ENCODE results near the gene PLIN5. TPM values are rescaled to one million over a fixed set of nuclear protein-coding genes. Genes with fewer than 3 reads are reported as not detected.

Gene PLIN5
- total RNA-seq, 1 donor: not detected

DNA sequence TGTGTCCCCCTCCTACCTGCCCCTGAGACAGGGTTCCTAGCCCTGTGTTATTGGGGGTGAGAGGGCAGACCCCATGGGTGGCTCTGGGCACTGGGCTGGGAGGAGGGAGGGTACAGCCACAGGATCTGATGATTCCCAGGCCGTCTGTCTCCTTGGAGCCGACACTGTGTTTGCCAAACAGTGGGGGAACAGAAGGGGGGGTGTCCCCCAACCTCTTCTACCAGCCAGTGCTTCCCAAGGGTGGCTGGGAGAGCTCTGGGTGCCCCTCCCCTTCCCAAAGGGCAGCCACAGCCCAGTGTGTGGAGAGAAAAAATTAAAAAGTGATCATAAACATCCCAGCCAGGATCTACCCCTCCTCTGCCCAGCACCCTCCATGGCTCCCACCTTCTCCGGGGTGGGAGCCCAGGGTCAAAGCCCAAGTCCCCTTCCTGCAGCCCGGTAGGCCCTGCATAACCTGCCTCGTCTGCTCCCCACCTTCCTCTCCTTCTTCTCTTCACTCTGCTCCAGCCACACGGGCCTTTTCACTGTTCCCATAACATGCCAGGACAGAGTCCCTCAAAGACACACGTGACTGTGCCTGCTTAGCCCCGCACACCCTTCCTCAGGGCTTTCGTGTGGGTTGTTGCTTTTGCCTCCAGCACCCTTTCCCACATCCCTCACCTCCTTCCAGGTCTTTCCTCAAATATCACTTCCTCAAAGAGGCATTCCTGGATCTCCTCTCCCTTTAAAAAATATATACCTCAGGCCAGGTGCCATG, 15.3 kb downstream of the PLIN5 start:
- no peak for TF ChIP-seq CTCF (IDR thresholded peaks at IDR 0.05; ENCODE audit: insufficient read depth, low read length)
- no peak for DNase-seq (ENCODE audit: low read depth)
- H3K4me3 ChIP-seq (ENCODE audit: low read depth, low read length): no peak overlapping the region

DNA sequence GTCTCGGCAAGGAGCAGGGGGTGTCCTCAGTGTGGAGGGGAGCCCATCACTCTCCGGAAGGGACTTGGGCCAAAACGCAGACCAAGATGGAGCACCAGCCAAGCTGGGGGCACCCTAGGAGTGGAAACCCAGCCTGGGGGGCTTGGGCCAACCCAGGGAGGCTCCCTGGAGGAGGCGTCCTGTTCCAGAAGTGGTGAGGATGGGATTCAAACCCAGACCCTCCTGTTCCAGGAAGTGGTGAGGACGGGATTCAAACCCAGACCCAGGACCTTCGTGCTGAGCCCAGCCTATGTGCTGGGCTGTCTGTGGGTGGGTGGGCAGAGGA, 15.9 kb downstream of the PLIN5 start:
- H3K4me3 ChIP-seq (ENCODE audit: low read depth, low read length): no peak overlapping the region
- no peak for DNase-seq (ENCODE audit: low read depth)
- no peak for TF ChIP-seq CTCF (IDR thresholded peaks at IDR 0.05; ENCODE audit: insufficient read depth, low read length)

DNA sequence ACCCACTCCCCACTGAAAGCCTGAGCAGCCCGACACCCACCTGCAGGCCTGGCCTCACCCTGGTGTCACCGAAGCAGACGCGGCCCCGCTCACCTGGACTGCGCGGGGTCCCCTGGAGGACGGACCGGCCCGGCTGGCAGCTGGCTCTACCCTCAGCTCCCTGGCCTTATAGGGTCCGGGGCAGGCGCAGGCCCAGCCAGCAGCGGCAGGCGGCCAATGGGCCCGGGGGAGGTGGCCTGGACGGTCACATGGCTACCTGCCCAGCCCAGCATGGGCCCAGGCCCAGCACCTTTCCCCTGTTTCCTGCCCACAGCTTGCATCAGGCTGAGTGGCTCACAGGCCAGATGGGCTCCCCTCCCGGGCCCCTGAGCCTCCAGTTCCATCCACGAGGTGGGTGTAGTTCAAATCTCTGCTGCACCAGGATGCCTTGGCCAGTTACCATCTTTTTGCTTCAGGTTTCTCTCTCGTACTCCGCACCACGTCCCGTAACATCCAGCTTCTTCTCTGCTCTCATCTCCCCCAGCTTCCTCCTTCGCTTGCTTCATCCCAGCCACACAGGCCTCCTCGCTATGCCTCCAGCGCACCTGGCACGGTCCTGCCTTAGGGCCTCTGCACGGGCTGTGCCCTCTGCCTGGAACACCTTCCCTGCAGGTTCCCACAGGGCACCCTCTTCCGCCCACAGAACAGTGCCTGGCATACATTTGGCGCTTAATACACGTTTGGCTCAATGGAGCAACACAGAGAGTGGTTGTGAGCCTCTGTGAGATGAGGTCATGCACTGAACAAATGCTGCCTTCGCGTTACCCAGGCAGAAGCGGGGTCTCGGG, 16.5 kb downstream of the PLIN5 start, which contains the start of gene PLIN4:
Gene PLIN4 (minus strand): TSS at position 142 of the 827 bp plus-strand sequence. CDS start 214 bp downstream, outside the sequence.
- DNase-seq (ENCODE audit: low read depth): peak; percentile 78
- H3K4me3 ChIP-seq (ENCODE audit: low read depth, low read length): no peak within 1 kb of the TSS
- TF ChIP-seq CTCF (IDR thresholded peaks at IDR 0.05; ENCODE audit: insufficient read depth, low read length): no peak

- DNase-seq (ENCODE audit: low read depth): no peak
- no peak overlapping the region for H3K4me3 ChIP-seq (ENCODE audit: low read depth, low read length)
- TF ChIP-seq CTCF (IDR thresholded peaks at IDR 0.05; ENCODE audit: insufficient read depth, low read length): no peak
Observed at GRCh38 chr19:4517451-4518057, 17.5 kb downstream of the PLIN5 start.

GRCh38 chr19:4516939-4517300, 18.1 kb downstream of the PLIN5 start:
- no peak overlapping the region for H3K4me3 ChIP-seq (ENCODE audit: low read depth, low read length)
- DNase-seq (ENCODE audit: low read depth): no peak
- no peak for TF ChIP-seq CTCF (IDR thresholded peaks at IDR 0.05; ENCODE audit: insufficient read depth, low read length)

- no peak for DNase-seq (ENCODE audit: low read depth)
- H3K4me3 ChIP-seq (ENCODE audit: low read depth, low read length): no peak overlapping the region
- no peak for TF ChIP-seq CTCF (IDR thresholded peaks at IDR 0.05; ENCODE audit: insufficient read depth, low read length)
Observed at GRCh38 chr19:4516199-4516938, 18.7 kb downstream of the PLIN5 start.
